ENCODE data around the gene NKPD1.
A peak's percentile ranks its signal among the peaks of the same experiment; 100 is the strongest.

Gene NKPD1

GRCh38 chr19:45173816-45174215 lies 13.0 kb upstream of the NKPD1 start:
- DNase-seq: no peak

- DNase-seq: peak; percentile 51
Measured at GRCh38 chr19:45172611-45173208, 11.9 kb upstream of the NKPD1 start.

- peak; percentile 32 for DNase-seq
Measured at GRCh38 chr19:45172173-45172572, 11.4 kb upstream of the NKPD1 start.

GRCh38 chr19:45171211-45171623 lies 10.4 kb upstream of the NKPD1 start:
- DNase-seq: peak; percentile 71

- DNase-seq: no peak
Measured at GRCh38 chr19:45170146-45171106, 9.6 kb upstream of the NKPD1 start.

- DNase-seq: no peak
Measured at GRCh38 chr19:45169602-45170001, 8.8 kb upstream of the NKPD1 start.

- DNase-seq: peak; percentile 59
Measured at GRCh38 chr19:45168767-45169351, 8.1 kb upstream of the NKPD1 start.

- no peak for DNase-seq
Measured at GRCh38 chr19:45166723-45167252, 6.0 kb upstream of the NKPD1 start.

- DNase-seq: peak; percentile 86
Measured at GRCh38 chr19:45164577-45165335, 4.0 kb upstream of the NKPD1 start.

- DNase-seq: no peak
Measured at GRCh38 chr19:45163751-45164460, 3.1 kb upstream of the NKPD1 start.

GRCh38 chr19:45163156-45163555 lies 2.4 kb upstream of the NKPD1 start:
- no peak for DNase-seq

- DNase-seq: no peak
Measured at GRCh38 chr19:45162608-45163143, 1.9 kb upstream of the NKPD1 start.

GRCh38 chr19:45161738-45162607 lies 1.2 kb upstream of the NKPD1 start:
- DNase-seq: peak; percentile 30

GRCh38 chr19:45159971-45160324 lies 834 bp downstream of the NKPD1 start:
- DNase-seq: no peak

- no peak for DNase-seq
Measured at GRCh38 chr19:45159210-45159970, 1.4 kb downstream of the NKPD1 start.

- no peak for DNase-seq
Measured at GRCh38 chr19:45158503-45159209, 2.1 kb downstream of the NKPD1 start.

- no peak for DNase-seq
Measured at GRCh38 chr19:45156751-45157150, 4.0 kb downstream of the NKPD1 start.

- no peak for DNase-seq
Measured at GRCh38 chr19:45156011-45156630, 4.7 kb downstream of the NKPD1 start.

Measured in hematopoietic multipotent progenitor cell treated with erythropoietin and hydrocortisone succinate and interleukin-3 and kit ligand, for 4 days (in vitro differentiated cells).